Fibroblast of skin of right quadriceps (primary cell): Measurements from ENCODE around the gene SLC9A8.

Experiments used
- DNase-seq: peaks from one replicate; pipeline ENCODE4 v3.0.0-alpha.2; 2013

Gene SLC9A8

DNA sequence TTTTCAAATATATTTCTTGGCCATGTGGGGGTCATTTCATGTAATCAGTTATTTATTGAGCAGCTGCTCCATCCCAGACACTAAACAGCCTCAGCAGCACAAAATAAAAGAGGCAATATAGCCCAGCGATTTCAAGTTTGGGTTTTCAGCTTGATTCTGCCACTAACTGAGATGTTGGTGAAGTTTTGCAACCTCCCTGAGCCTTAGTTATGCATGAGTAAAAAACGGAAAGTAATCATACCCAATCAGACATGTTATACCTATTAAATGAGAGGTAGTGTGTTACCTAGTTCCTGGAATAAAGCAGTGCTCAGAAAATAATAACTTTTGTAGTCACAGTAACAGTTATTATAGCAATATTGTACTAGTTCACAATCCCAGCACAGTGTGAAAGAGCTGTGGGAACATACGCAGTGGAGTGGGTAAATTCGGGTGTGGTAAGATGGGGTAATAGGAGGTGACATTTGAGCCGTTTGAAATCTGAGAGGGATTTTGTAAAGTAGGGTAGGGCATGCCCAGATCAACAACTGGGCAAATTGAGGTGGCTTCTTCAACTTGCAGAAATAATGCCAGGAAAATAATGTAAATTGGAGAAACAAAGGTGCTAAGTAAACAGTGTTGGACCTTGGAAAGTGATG lies 1.5 kb downstream of the SLC9A8 start:
- DNase-seq = no peak

DNA sequence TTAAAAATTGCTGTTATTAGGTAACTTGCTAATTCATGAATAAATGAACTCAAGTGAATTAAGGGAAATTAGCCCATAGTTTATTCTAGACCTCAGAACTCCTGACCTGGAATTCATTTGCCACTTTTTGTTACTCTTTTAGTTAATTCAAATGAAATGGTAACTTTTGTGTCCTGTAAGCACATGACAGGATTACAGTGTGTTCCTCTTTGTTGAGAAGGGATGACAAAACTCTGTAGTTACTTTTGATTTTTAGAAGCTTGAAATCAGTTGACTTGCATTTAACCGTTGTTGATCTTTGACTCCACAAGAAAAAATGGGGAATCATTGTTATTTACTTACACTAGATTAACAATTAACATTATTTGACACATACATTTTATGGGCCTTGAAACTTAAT lies 6.2 kb downstream of the SLC9A8 start:
- DNase-seq = no peak

DNA sequence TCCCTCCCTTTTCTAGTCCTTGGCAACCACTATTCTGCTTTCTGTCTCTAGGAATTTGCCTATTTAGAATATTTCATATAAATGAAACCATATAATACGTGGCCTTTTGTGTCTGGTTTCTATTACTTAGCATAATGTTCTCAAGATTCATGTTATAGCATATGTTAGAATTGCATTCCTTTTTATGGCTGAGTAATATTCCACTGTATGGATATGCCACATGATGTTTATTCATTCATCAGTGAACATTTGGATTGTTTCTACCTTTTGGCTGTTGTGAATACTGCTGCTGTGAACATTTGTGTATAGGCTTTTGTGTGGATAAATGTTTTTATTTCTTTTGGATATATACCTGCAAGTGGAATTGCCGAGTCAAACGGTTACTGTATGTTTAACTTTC lies 7.1 kb downstream of the SLC9A8 start:
- no peak for DNase-seq

DNA sequence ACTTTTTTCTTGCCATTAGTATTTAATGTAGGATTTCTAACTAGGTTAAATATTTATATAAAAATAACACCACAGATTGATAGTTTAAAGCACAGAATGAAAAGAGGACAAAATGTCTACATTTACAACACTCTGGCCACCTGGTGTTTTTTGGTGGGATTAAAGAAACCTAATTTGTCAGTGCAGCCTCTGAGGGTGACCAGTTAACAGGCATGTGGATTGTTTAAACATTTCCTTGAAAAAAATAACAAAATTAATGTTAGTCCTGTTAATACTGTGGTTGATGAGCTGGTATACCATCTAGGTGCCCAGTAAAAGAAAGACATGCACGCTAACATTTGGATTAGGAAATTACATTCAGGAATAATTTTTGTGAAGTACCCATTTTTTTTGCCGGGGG lies 8.8 kb downstream of the SLC9A8 start:
- DNase-seq = no peak

DNA sequence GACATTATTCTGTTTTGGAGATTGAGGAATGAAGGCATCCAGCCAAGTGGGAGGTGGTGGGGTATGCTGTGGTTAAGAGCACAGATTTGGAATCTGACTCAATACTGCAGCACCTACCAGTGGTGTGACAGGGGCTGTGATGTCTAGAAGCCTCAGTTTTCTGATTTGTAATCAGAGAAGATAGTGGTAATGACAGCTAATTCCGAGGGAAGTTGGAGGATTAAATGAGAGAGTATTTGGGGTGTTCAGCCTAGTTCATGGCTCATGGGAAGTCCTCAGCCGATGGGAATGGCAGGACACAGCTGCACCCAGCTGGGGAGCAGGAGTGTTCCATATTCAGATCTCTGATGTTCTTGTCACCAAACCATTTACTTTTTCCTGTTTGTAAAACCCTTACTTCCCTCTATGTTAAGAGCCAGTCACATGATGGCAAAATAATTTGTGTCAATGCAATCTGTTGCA lies 9.3 kb downstream of the SLC9A8 start:
- peak; percentile 76 for DNase-seq

DNA sequence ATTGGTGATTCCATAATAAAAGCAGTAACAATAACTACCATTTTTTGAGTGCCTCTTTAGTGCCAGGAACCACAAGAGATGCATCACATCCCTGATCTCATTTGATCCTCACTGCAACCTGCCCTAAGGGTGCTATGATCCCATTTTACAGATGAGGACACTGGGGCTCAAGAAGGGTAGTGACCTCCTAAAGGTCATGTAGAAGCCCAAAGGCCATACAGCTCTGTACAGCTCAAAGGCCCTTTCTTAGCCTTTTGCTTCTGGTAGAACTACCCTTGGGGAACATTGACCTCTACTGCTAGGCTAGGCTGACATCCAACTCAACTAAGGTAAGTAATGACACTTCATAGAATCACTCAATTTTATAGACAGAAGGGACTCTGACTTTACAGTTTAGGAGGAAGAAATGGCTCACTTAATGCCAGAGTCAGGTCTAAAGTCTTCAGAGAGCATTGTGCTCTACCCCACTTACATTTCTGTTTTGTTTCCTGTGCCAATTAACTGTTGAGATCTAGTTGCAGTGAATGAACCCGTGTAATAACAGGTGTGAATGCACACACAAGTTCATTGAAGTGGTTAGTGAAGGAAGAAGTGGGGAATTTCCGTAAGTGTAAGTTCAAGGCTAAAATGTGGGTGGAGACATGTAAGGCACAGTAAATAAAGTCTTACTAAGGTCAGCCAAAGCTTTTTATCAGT lies 10.7 kb downstream of the SLC9A8 start:
- DNase-seq = no peak

DNA sequence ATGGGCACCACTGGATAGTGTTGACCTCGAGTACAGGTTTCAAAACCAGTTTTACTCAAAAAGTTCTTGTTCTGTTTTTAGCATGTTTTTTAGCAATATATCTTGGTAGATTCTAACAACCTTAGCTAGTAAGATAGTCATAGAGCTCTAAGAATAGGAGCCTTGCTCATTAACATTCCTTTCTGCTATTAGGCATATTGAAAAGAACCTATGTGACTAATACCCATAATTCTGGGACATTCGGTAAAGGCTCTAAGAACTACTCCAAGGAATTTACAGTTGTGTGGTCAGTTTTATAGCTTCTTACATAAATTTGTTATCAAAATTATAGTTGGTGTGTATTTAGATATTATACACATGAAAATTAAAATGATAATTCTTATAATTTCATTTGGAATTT lies 11.6 kb downstream of the SLC9A8 start:
- peak; percentile 32 for DNase-seq

DNA sequence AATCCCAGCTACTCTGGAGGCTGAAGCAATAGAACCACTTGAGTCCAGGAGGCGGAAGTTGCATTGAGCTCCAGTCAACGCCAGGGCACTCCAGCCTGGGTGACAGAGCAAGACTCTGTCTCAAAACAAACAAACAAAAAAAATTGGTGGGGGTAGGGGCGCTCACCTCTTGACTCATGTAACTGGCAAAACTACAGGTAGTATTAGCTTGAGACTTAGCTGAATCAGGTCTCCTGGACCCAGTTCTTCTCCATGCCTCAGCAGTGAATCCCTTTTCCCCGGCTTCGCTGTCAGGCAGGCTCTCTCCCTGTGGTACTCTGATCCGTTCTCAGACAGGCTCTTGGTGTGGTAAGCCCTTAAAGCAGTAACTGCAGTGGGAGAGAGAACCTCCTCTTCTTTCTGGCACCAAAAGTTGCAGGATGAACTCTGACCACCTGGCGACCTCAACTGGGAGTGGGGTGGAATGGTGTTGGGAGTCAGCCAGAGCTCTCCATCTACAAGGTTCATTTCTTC lies 12.9 kb downstream of the SLC9A8 start:
- DNase-seq = no peak

DNA sequence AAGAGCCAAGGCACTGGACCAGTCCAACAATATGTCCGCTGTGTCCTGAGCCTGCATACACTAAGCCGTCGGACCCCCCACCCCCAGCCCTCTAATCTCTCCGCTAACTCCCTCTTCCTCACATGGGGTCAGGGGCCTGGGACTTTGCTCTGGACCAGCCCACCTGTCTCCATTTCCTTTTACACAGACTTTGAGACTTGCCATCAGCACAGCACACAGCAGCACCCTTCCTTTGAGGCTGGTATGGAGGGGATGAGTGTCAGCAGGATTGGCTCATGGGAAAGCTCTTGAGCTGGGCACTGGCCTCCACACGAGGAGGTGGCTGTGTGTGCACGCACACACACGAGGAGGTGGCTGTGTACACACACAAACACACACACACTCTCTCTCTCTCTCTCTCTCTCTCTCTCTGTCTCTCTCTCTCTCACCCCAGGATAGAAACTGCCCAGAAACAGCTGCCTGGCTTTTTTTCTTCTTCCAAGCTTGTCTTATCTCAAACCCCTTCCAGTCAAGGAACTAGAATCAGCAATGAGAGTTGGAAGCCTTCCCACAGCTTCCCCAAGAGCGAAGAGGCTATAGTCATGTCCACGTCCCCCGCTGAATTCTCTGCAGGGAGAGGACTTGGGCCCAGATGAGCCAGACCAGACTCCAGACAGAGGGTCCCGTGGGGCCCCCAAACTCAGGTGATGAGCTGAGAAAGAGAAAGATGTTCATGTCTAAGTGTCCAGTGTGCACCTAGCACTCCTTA lies 18.6 kb downstream of the SLC9A8 start:
- DNase-seq = no peak

DNA sequence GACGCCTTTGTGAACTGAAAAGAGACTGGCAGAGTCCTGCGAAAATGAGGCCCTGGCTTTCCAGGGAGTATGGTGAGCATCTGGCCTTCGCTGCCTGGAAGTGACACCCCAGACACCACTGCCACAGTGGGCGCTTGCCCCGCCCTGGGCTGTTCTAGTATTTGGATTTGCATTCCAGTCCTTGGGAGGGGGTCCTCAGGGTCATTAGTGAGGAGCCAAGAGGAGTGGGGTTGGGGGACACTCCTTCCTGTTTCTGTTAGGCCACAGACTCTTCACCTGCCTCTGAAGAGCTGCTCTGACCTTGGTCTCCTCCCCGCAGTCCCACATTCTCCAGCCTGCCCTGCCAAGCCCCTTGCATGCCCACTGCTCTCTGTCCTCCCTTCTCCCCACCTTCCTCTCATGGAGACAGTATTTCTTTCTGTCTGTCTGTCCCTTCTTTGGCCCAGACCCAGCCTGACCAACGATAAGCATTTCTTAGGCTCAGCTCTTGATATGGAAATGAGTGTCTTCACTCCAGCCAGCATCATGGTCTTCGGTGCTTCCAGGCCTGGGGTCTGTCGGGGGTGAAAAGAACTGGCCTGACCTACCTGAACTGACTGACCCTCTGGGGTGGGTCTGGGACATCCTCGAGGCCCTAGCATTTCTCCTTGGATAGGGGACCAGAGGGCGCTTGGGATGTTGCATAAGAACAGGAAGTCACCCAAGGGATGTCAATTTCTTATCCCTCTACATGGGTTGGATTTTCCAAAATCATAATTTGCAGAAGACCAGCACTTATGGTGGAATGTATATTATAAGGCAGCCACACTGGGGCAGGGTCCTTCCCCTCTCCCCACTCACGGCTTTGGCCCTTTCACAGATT lies 19.4 kb downstream of the SLC9A8 start:
- DNase-seq = no peak

DNA sequence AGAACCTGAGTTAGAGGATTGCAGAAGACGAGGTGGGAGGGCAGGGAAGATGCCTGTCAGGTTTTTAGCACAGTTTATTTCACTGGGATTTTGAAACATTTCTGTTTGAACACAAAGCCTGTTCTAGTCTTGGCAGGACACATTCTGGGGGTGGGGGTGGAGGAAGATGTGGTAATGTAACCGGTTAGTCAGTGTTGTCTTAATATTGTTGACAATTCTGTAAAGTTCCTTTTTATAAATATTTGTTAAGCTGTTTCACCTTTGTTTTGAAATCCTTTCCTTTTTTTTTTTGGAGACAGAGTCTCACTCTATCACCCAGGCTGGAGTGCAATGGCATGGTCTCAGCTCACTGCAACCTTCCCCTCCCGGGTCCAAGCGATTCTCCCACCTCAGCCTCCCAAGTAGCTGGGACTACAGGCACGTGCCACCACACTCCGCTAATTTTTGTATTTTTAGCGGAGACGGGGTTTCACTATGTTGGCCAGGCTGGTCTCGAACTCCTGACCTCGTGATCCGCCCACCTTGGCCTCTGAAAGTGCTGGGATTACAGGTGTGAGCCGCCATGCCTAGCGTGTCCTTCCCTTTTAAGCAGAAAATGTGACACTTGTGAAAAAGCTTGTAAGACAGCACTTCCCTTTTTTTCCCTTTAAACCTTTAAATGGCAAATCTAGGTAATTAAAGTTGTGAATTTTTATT lies 20.2 kb downstream of the SLC9A8 start:
- no peak for DNase-seq

DNA sequence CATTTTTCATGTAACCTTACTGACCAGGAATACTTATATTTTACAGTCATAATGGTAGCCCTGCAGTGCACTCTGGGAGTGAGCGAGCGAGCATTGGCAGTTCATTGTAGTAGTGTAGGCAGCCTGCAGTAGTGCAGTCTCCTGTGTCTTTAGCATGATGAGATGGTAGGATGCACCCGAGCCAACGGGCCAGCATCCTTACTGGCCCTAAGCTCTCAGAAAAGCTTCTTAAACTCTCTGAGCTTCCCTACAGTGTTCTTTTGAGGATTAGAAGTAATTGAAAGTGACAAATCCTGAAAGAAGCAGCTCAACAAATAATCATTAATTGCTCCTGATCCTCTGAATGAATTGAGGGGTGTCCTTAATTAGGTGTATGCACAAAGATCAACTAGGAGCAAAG lies 20.9 kb downstream of the SLC9A8 start:
- DNase-seq = no peak

DNA sequence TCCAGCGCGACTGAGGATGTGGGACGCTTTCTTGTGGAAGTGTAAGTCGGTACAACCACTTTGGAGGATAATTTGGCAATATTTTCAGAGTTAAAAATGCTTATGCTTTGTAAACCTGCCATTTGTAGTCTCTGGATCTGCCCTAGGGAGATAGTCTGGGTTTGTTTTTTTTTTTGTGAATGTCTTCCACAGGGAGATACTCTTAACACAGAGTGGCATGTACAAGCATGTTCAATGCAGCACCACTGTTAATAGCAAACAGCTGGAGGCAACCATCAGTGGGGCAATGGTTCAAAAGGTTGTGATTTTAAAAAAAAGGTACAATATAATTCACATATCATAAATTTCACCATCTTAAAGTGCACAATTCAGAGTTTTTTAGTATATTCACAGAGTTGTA lies 22.4 kb downstream of the SLC9A8 start:
- DNase-seq = no peak

DNA sequence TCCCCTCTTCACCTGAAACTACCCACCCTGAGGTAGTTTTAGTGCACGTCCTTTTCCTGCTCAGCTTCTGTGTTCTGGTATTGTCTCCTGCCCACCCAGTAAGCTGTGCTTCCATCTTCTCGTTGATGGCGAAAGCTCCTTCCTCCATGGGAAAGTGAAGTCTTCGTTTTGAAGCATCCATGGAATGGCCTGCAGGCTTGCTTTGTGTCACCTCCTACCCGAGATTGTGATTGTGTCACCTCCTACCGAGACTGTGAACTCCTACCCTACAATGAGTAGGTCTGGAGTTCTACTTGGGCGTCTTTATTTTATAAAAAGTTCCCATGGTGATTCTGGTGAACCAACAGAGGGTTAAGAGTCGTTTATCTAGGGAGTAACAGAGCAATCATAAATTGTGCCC lies 25.9 kb downstream of the SLC9A8 start:
- no peak for DNase-seq

DNA sequence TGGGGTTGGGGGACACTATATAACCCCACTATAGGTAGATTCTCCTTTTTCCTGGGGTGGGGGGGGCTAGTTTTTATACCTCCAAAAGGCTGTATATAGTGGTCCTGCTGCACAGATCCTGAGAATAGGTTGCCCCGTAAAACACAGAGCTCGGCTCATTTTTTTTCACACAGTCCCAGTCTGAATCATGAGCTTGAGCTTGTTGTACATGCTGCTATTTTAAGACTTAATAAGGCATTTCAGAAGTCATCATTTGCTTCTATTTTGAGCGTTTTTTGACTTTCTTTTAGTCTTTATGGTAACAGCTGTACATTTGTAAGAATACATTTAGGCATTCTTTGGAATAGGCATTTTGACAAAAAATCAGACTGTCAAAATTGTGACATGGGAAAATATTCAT lies 30.5 kb downstream of the SLC9A8 start:
- no peak for DNase-seq

DNA sequence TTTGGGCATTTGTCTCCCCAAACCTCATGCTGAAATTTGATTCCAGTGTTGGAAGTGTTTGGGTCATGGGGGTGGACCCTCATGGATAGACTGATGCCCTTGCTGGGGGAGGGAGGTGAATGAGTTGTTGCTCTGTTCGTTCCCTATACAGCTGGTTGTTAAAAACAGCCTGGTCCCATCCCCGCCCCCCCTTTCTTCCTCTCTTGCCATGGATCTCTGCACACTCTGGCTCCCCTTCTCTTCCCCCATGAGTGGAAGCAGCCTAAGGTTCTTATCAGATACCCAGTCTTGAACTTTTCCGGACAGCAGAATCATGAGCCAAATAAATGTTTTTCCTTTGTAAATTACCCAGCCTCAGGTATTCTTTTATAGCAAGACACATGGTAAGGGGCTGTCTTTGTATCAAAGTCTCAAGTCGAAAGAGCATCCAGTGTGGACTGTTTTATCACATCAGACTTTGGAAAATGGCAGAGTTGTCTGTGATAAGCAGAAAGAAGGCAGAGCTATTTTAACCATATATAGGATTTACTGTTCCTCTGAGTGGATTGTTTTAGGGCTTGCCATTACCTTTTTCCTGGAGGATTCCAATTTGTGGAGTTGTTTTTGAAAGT lies 31.2 kb downstream of the SLC9A8 start:
- no peak for DNase-seq

DNA sequence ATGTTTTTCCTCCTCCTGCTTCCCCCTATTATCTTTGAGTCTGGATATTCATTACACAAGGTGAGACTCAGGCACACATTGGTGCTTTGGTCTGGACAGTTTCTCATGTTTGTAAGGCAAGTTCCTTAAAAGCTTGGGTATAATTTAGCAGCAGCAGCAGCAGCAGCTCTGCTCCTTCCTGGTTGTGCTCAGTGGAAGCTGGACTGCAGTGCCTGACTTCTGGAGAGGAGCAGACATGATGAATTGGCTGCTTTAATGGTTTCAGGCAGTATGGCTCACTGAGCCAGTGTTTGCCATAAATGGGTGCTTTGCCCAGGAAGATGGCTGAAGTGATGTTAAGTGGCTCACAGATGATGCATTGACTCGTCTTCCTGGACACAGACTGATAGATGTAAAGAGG lies 32.4 kb downstream of the SLC9A8 start:
- no peak for DNase-seq

DNA sequence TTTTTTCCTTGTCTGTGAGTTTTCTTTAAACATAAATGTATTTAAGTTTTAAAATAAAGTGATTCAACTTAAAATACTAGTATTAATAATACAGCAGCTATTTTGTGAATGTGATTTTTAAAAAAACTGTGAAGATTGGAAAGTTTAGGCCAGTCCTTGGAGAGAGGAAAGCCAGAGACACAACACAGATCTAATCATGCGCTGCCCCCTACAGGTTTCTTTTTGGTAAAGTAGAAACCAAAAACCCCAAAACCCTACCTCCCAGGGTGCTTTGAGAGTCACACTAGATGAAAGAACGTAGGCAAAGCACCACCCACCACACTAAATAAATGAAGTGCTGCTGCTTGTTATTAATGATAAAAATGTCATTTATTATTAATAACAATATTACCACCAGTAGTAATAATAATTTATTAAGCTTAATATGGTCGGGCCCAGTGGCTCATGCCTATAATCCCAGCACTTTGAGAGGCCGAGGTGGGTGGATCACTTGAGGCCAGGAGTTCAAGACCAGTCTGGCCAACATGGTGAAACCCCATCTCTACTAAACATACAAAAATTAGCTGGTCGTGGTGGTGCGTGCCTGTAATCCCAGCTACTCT lies 33.7 kb downstream of the SLC9A8 start:
- DNase-seq = peak; percentile 53

DNA sequence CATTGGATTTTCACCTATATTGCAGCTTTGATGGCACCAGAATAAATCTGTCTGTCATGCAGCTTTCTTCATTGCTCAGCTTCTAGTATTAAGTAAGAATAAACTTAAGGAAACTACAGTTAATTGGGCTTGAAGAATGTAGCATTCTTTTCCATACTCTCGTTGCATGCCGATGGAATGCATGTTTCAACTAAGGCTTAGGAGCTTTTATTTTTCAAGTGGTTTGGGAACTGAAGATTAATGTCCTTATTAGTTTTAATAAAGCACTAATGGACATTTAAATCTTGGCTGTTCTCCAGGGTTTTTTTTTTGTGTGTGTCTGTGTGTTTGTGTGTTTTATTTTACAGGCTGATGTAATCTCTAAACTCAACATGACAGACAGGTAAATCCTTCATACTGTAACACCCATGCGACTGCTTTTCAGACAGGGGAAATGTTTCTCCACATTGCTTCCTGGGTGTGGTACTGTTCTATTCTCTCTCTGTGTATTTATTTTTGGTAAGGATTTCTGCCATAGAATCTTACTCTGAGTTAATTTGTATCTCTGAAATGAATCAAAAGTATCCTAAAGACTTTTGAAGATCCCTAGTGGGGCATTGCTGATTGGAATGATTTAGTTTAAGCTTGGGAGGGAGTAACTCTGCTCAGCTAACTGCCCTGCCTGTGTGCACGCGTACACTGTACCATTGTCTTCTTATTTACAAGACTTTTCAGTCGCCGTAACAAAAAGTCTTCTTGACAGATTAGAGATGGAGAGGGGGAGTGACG lies 38.0 kb downstream of the SLC9A8 start:
- DNase-seq = no peak

DNA sequence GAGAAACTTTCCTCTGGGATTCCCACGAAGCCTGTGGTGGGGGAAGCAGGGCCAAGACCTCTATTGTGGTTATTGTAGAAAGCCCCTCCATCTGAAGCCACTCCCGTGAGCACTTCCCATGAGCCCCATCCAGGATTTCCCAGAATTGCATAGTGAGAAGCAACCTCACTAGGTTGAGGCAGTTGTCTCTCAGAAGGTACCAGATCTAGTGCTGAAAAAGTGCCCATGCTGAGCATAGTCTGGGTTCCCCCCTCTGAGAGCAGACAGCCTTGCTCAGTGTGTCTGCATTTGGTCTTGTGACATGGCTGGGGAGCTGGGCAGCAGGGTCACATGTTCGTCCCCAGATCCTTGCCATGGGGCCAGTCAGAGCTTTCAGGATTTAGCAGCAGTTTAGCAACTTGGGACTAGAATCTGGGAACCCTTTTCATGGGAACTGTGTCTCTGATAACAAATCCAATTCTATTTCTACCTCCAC lies 38.6 kb downstream of the SLC9A8 start:
- no peak for DNase-seq
